HCT116 (cell line): ENCODE data around the gene CD19. TPM values are rescaled to one million over a fixed set of nuclear protein-coding genes. Genes with fewer than 3 reads are reported as not detected.

Experiments
- ATAC-seq: fragments of 200-7000 bp; cut with Tn5 transposase; 2 replicates; pipeline ENCODE4 v1.9.1; 2020; ENCODE audit warnings: mild to moderate bottlenecking, moderate library complexity
- BruUV-seq: library from RNA; stranded (reverse); fragments of 400-500 nt; replicated peaks from 2 replicates; lab custom pipeline; 2021; lab: Mats Ljungman, UMichigan
- CTCF ChIA-PET: fragments of 300-600 bp; sonication (Branson Sonifier 250); formaldehyde crosslinking; loops from one replicate; lab custom pipeline; 2021; ENCODE audit warnings: antibody characterized with exemption; lab: Charles Lee
- POLR2A ChIA-PET: fragments of 300-600, 350-600 bp; sonication (Branson Sonifier 250); formaldehyde crosslinking; loops from one replicate; lab custom pipeline; 2021; ENCODE audit warnings: antibody characterized with exemption; lab: Charles Lee
- RAD21 ChIA-PET, 2 experiments: fragments of 300-600 bp; sonication (Branson Sonifier 250); formaldehyde crosslinking; loops; one replicate each; lab custom pipeline; 2023; ENCODE audit warnings: low total read pairs in 2 of 2; ENCODE audit not compliant: uncharacterized antibody in 2 of 2, unreplicated experiment in 2 of 2, low non-redundant PET in 1 of 2; lab: Charles Lee
- DNase-seq: peaks from one replicate; pipeline ENCODE4 v3.0.0-alpha.2; 2010; ENCODE audit warnings: low read depth, low spot score
- H2AFZ ChIP-seq: fragments of 200-600 bp; shearing (Covaris generic), sonication (generic); 2 replicates; pipeline ENCODE4 v1.6.1; 2017; ENCODE audit warnings: low read depth, mixed run types, mixed read lengths, antibody characterized with exemption, low read length; ENCODE audit not compliant: poor library complexity, severe bottlenecking
- H3K27ac ChIP-seq: 2 replicates; pipeline ENCODE4 v1.5.1; 2012; ENCODE audit warnings: low read depth, low read length
- H3K27me3 ChIP-seq: fragments of 200-600 bp; sonication (generic); 2 replicates; pipeline ENCODE4 v1.6.1; 2016; ENCODE audit warnings: mixed run types, low read length, mixed read lengths; ENCODE audit not compliant: insufficient read depth
- H3K36me3 ChIP-seq, 2 experiments: fragments of 200-500 bp in 1 of 2; fragments of 200-600 bp in 1 of 2; sonication (Bioruptor generic) in 1 of 2; sonication (generic) in 1 of 2; 2 replicates each; pipeline versions ENCODE4 v1.5.1 to v1.6.1; 2014 to 2016; ENCODE audit warnings: low read length in 2 of 2, inconsistent platforms in 1 of 2, mixed read lengths in 1 of 2, mixed run types in 1 of 2; ENCODE audit not compliant: insufficient read depth in 2 of 2, control insufficient read depth in 1 of 2
- H3K4me1 ChIP-seq, 2 experiments: fragments of 200-600 bp in 1 of 2; sonication (generic) in 1 of 2; 2 replicates each; pipeline versions ENCODE4 v1.5.1 to v1.6.1; 2012 to 2017; ENCODE audit warnings: low read length in 2 of 2, inconsistent platforms in 1 of 2, mild to moderate bottlenecking in 1 of 2, mixed read lengths in 1 of 2, mixed run types in 1 of 2, moderate library complexity in 1 of 2; ENCODE audit not compliant: insufficient read depth in 2 of 2, control insufficient read depth in 1 of 2
- H3K4me2 ChIP-seq: fragments of 200-600 bp; sonication (generic); 2 replicates; pipeline ENCODE4 v1.6.1; 2017; ENCODE audit warnings: mixed run types, low read length, mixed read lengths
- H3K4me3 ChIP-seq, 2 experiments: fragments of 200-600 bp in 1 of 2; sonication (generic) in 1 of 2; replicated peaks in 1 of 2; 2 replicates each; pipeline ENCODE4 v1.5.1; 2011 to 2016; ENCODE audit warnings: low read length in 2 of 2, control low read depth in 1 of 2, low read depth in 1 of 2, mild to moderate bottlenecking in 1 of 2, mixed read lengths in 1 of 2, mixed run types in 1 of 2
- H3K79me2 ChIP-seq: fragments of 200-600 bp; sonication (generic); 2 replicates; pipeline ENCODE4 v1.6.1; 2017; ENCODE audit warnings: mild to moderate bottlenecking, mixed run types, low read length, moderate library complexity, mixed read lengths; ENCODE audit not compliant: insufficient read depth
- H3K9ac ChIP-seq: fragments of 200-600 bp; sonication (generic); 2 replicates; pipeline ENCODE4 v1.6.1; 2016; ENCODE audit warnings: low read length, mixed read lengths
- H3K9me2 ChIP-seq: fragments of 200-600 bp; sonication (generic), shearing (Covaris generic); 2 replicates; pipeline ENCODE4 v1.6.1; 2017; ENCODE audit warnings: mixed run types, mild to moderate bottlenecking, moderate library complexity; ENCODE audit not compliant: insufficient read depth
- H3K9me3 ChIP-seq, 2 experiments: fragments of 200-500 bp in 1 of 2; fragments of 200-600 bp in 1 of 2; sonication (Bioruptor generic) in 1 of 2; sonication (generic) in 1 of 2; 2 replicates each; pipeline ENCODE4 v1.6.1; 2014 to 2017; ENCODE audit warnings: low read length in 2 of 2, mixed read lengths in 2 of 2, inconsistent platforms in 1 of 2, low read depth in 1 of 2, mild to moderate bottlenecking in 1 of 2, mixed run types in 1 of 2, moderate library complexity in 1 of 2; ENCODE audit not compliant: control insufficient read depth in 1 of 2, insufficient read depth in 1 of 2
- H4K20me1 ChIP-seq: fragments of 200-600 bp; sonication (generic), shearing (Covaris generic); 2 replicates; pipeline ENCODE4 v1.6.1; 2017; ENCODE audit warnings: mixed run types, mild to moderate bottlenecking, moderate library complexity; ENCODE audit not compliant: insufficient read depth
- CBX3 ChIP-seq: IDR thresholded peaks from 2 replicates; pipeline ENCODE4 v1.6.1; 2012; ENCODE audit warnings: low read depth
- CTCF ChIP-seq, 3 experiments: fragments of 200-600 bp in 1 of 3; sonication (generic) in 1 of 3; IDR thresholded peaks in 2 of 3; conservative IDR thresholded peaks in 1 of 3; 2 replicates each; pipeline ENCODE4 v1.5.1; 2012 to 2017; ENCODE audit warnings: low read depth in 2 of 3, low read length in 2 of 3, antibody characterized with exemption in 1 of 3, borderline replicate concordance in 1 of 3, control low read depth in 1 of 3, mild to moderate bottlenecking in 1 of 3, mixed read lengths in 1 of 3, mixed run types in 1 of 3, moderate library complexity in 1 of 3; ENCODE audit not compliant: insufficient read depth in 1 of 3
- FOSL1 ChIP-seq: IDR thresholded peaks from 2 replicates; pipeline ENCODE4 v1.6.1; 2012; ENCODE audit warnings: low read depth
- POLR2A ChIP-seq: IDR thresholded peaks from 2 replicates; pipeline ENCODE4 v1.7.0; 2011; ENCODE audit warnings: borderline replicate concordance; ENCODE audit not compliant: insufficient read depth, insufficient read length; ENCODE audit errors: extremely low read depth
- POLR2AphosphoS5 ChIP-seq: IDR thresholded peaks from 2 replicates; pipeline ENCODE4 v1.6.1; 2011; ENCODE audit warnings: mild to moderate bottlenecking, low read depth, low read length, moderate library complexity
- RAD21 ChIP-seq: IDR thresholded peaks from 2 replicates; pipeline ENCODE4 v1.6.1; 2012; ENCODE audit warnings: low read depth, mild to moderate bottlenecking
- SRF ChIP-seq: IDR thresholded peaks from 2 replicates; pipeline ENCODE4 v1.6.1; 2012; ENCODE audit warnings: low read depth
- TCF7L2 ChIP-seq: IDR thresholded peaks from 2 replicates; pipeline ENCODE4 v1.7.0; 2011; ENCODE audit warnings: borderline replicate concordance, inconsistent platforms; ENCODE audit not compliant: insufficient read depth, insufficient read length; ENCODE audit errors: extremely low read depth
- YY1 ChIP-seq: IDR thresholded peaks from 2 replicates; pipeline ENCODE4 v1.6.1; 2011; ENCODE audit warnings: low read length, low read depth, moderate library complexity, mild to moderate bottlenecking; ENCODE audit not compliant: insufficient replicate concordance; ENCODE audit errors: extremely low read depth
- ZFX ChIP-seq: fragments of 450-650 bp; IDR thresholded peaks from 2 replicates; pipeline ENCODE4 v1.6.1; 2017
- ZNF274 ChIP-seq: fragments of 200-500 bp; sonication (Bioruptor generic); IDR thresholded peaks from 2 replicates; pipeline ENCODE4 v1.6.1; 2014; ENCODE audit warnings: mild to moderate bottlenecking, low read depth, low read length, inconsistent platforms
- intact Hi-C: fragments of 100-400 bp; cut with micrococcal nuclease; formaldehyde crosslinking; loops from 2 replicates; pipeline ENCODE4 v1.10.0; 2022
- total RNA-seq: library from RNA; stranded (reverse); gene quantifications from one replicate; pipeline ENCODE4 v1.2.1, GENCODE V29; 2021; ENCODE audit not compliant: unreplicated experiment

The CD19 gene
- total RNA-seq, 1 experiment from 2014 or later, result 0.27 TPM

- no peak for TF ChIP-seq ZNF274
- no peak for TF ChIP-seq TCF7L2
- no peak for TF ChIP-seq SRF
- TF ChIP-seq FOSL1, result no peak
- no peak for TF ChIP-seq CBX3
These were observed 31.2 kb upstream of the CD19 start (continued) for GRCh38 chr16:28900601-28901000.

- CTCF ChIA-PET, result no interaction called here
- Histone ChIP-seq H3K4me2 (no peak overlapping the region), H3K9me2 (no peaks in the 10 kb centered on the region), H4K20me1 (no peaks in the 10 kb centered on the region), H3K9me3 (no peaks in the 10 kb centered on the region), H3K4me3 (no peak overlapping the region), H3K36me3 (no peaks in the 10 kb centered on the region), H3K79me2 (no peaks in the 10 kb centered on the region), H3K9ac (no peak overlapping the region), H3K4me1 (peaks cover 7 to 22% of the 10 kb centered on the region in 2 experiments; a peak in 3 of 4 replicates), H3K27me3 (no peaks in the 10 kb centered on the region), H2AFZ (no peak overlapping the region), H3K27ac (no peak overlapping the region)
- intact Hi-C loops, result no loop called here
- POLR2A ChIA-PET, result no interaction called here
- RAD21 ChIA-PET, result no interaction called here
- no peak for ATAC-seq
- no peak for DNase-seq
- no TSS peak for BruUV-seq
- no peak for TF ChIP-seq SRF
- no peak for TF ChIP-seq CTCF (IDR thresholded peaks at IDR 0.05 in 2 of 3, conservative IDR thresholded peaks at IDR 0.05 in 1 of 3; ENCODE audit: borderline replicate concordance in 1 of 3, insufficient read depth in 1 of 3, low read depth in 2 of 3, low read length in 2 of 3)
- TF ChIP-seq POLR2A, result no peak
- no peak for TF ChIP-seq RAD21
- TF ChIP-seq ZFX, result no peak
- TF ChIP-seq POLR2AphosphoS5, result no peak
- no peak for TF ChIP-seq YY1
These were observed 29.9 kb upstream of the CD19 start for GRCh38 chr16:28901862-28902261.
